ENCODE data around the gene E2F4.

- TF ChIP-seq POLR2A (IDR thresholded peaks at IDR 0.05; ENCODE audit: extremely low read depth, insufficient read length) (peak; percentile 76), MYC (IDR thresholded peaks at IDR 0.05; ENCODE audit: low read depth, low read length) (no peak; the same call in 1 of the 2 replicates), CTCF (IDR thresholded peaks at IDR 0.05; ENCODE audit: low read depth, low read length) (peak; percentile 10), MAX (IDR thresholded peaks at IDR 0.05; ENCODE audit: low read depth, low read length) (no peak)
Observed at GRCh38 chr16:67226804-67227566, 35.0 kb downstream of the E2F4 start, which contains the start of gene TMEM208.

All from NB4 (cell line).